ENCODE results near the gene MEX3D. TPM values are rescaled to one million over a fixed set of nuclear protein-coding genes. Genes with fewer than 3 reads are reported as not detected.

The MEX3D gene
- total and polyA plus RNA-seq, 2 experiments from 2014 or later, result 12.4 to 94.9 TPM

- Mint-ChIP-seq H3K27me3 (ENCODE audit: insufficient read depth, low read depth, poor library complexity) (peaks cover 13% of the 10 kb centered on the region), H3K27ac (no peak overlapping the region), H3K4me3 (no peak overlapping the region; the same call in 2 of the 3 replicates), H3K36me3 (ENCODE audit: low read depth) (peaks cover 4% of the 10 kb centered on the region; the same call in 1 of the 3 replicates), H3K9me3 (peaks cover 3% of the 10 kb centered on the region; the same call in 2 of the 3 replicates), H3K4me1 (no peaks in the 10 kb centered on the region)
- Histone ChIP-seq H3K79me2 (replicated peaks; ENCODE audit: insufficient read depth) (no peaks in the 10 kb centered on the region), H3K27ac (ENCODE audit: low read depth) (no peak overlapping the region), H3K27me3 (ENCODE audit: insufficient read depth) (no peaks in the 10 kb centered on the region), H3K36me3 (ENCODE audit: insufficient read depth) (no peaks in the 10 kb centered on the region), H4K20me1 (replicated peaks; ENCODE audit: insufficient read depth) (no peaks in the 10 kb centered on the region; the same call in 1 of the 2 replicates), H2AFZ (no peak overlapping the region), H3K4me3 (no peak overlapping the region), H3K9me2 (ENCODE audit: insufficient read depth) (no peaks in the 10 kb centered on the region), H3K4me1 (ENCODE audit: insufficient read depth) (no peaks in the 10 kb centered on the region; the same call in 1 of the 2 replicates), H3K4me2 (no peak overlapping the region), H3F3A (replicated peaks; ENCODE audit: low read depth) (peaks cover 6% of the 10 kb centered on the region; the same call in 1 of the 2 replicates)
- no peak for DNase-seq (ENCODE audit: low spot score)
- TF ChIP-seq JUNB (IDR thresholded peaks at IDR 0.05; ENCODE audit: unreplicated experiment), result no peak
- no peak for TF ChIP-seq NANOG (IDR thresholded peaks at IDR 0.05; ENCODE audit: borderline replicate concordance)
- no peak for TF ChIP-seq EZH2 (IDR thresholded peaks at IDR 0.05; ENCODE audit: low read depth, unreplicated experiment)
- TF ChIP-seq ZNF462 (CRISPR knock-in tag; IDR thresholded peaks at IDR 0.05), result no peak
- TF ChIP-seq ETS1 (IDR thresholded peaks at IDR 0.05), result no peak
- no peak for TF ChIP-seq CTCF (conservative IDR thresholded peaks at IDR 0.05; ENCODE audit: low read depth in 2 of 2)
- no peak for TF ChIP-seq STAT1 (IDR thresholded peaks at IDR 0.05; ENCODE audit: unreplicated experiment)
- TF ChIP-seq EZH2phosphoT487 (IDR thresholded peaks at IDR 0.05; ENCODE audit: unreplicated experiment), result no peak
- TF ChIP-seq ZNF331 (CRISPR knock-in tag; IDR thresholded peaks at IDR 0.05; ENCODE audit: low read depth), result no peak
- no peak for TF ChIP-seq POLR2AphosphoS5 (IDR thresholded peaks at IDR 0.05; ENCODE audit: low read depth)
- ATAC-seq, result no peak
Observed at GRCh38 chr19:1551068-1552040, 16.8 kb downstream of the MEX3D start.
